IPS-11a (cell line): ENCODE results near the gene MRPL21.
"Not testable (repeated sequence)": the region's sequence is repeated elsewhere in the genome, so short reads cannot be mapped to it uniquely, and the experiment has no call there.

ENCODE experiments used
- H3K4me3 ChIP-seq: one replicate; pipeline ENCODE4 v1.5.1; 2013; ENCODE audit warnings: low read depth, low read length, control low read depth

MRPL21 gene

DNA sequence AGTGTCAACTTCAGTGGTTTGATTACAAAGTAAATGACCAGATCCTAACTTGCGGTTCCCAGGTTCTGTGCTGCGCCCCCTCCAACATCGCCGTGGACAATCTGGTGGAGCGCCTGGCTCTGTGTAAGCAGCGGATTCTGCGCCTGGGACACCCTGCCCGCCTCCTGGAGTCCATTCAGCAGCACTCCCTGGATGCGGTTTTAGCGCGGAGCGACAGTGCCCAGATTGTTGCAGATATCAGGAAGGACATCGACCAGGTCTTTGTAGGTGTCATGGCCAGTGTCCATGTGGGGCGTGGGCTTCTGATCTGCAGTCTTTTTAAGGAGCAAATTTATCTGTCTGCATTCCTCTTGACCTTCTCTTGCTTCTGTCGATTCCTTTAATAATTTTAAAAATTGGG lies 11.1 kb upstream of the MRPL21 start:
- no peak overlapping the region for H3K4me3 ChIP-seq

DNA sequence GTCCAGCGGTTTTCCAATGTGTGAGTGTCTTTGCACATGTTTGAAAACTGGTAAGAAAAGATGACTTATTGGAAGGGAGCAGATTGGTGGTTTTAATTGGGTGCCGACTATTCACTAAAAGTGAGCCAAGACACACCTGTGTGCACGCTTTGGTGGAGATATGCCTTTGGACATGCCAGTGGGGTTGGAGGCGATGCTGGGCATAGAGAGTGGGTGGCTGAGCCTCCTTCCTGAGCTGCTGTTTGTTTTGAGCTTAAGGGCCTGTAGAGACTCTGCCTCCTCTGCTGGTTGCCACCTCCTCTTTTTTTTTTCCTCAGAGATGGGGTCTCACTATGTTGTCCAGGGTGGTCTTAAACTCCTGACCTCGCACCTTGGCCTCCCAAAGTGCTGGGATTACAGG lies 9.6 kb upstream of the MRPL21 start:
- no peak overlapping the region for H3K4me3 ChIP-seq

GRCh38 chr11:68912254-68912653 lies 8.6 kb upstream of the MRPL21 start:
- no peak overlapping the region for H3K4me3 ChIP-seq

GRCh38 chr11:68911731-68912130 lies 8.1 kb upstream of the MRPL21 start:
- H3K4me3 ChIP-seq = no peak overlapping the region

GRCh38 chr11:68910965-68911364 lies 7.3 kb upstream of the MRPL21 start:
- no peak overlapping the region for H3K4me3 ChIP-seq

DNA sequence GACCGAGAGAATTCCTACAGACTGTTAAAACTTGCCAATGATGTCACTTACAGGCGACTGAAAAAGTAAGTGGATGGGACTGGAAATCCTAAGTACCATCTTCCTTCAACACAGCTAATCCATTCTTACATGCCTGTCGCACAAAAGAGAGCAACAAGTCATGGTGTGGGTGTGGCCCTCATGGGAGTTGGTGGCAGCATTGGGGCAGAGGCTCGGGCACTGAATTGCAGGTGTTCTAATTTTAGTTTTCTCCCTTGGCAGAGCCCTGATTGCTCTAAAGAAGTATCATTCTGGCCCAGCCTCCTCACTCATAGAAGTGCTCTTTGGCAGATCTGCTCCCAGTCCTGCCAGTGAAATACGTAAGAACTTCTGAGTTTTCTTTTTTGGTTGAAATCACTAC lies 4.6 kb upstream of the MRPL21 start:
- no peak overlapping the region for H3K4me3 ChIP-seq

DNA sequence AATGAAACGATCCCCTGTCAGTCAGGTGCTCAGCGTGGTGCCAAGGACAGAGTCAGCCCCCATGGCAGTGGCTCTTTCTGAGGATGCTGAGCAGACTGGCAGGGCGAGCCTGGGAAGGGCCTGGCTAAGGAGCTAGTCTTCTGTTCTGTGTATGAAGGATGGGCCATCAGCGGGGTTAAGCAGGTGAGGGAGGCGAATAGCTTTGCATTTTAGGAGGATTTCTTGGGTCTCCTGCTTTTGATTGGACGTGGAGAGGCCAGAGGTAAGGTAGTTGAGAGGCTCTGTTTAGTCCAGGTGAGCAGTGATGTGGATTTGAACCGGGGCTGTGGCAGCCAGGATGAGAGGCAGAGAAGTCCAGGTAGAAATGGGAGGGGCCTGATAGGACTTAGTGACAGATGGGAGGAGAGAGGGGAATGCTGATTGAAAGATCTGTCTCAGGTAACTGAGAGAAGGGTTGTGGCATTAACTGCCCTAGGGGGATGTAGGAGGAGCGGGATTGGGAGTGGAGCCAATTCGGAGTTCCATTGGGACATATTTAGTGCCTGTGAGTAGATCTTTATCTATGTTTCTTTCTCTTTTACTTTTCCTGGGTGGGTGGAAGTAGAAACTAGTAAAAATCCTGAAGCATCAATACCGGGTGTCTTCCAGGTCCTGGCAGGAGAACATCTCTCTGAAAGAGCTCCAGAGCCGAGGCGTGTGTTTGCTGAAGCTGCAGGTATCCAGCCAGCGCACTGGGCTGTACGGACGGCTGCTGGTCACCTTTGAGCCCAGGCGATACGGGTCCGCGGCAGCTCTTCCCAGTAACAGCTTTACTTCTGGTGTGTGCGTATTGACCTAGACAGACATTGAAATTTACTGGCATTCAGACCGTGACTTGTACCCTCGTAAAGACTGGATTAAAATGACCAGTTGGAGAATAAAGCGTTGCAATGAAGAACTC lies 2.1 kb upstream of the MRPL21 start:
- no peak overlapping the region for H3K4me3 ChIP-seq

- H3K4me3 ChIP-seq = peak overlapping the region; percentile 80
These were observed 716 bp upstream of the MRPL21 start for GRCh38 chr11:68904248-68904847.

DNA sequence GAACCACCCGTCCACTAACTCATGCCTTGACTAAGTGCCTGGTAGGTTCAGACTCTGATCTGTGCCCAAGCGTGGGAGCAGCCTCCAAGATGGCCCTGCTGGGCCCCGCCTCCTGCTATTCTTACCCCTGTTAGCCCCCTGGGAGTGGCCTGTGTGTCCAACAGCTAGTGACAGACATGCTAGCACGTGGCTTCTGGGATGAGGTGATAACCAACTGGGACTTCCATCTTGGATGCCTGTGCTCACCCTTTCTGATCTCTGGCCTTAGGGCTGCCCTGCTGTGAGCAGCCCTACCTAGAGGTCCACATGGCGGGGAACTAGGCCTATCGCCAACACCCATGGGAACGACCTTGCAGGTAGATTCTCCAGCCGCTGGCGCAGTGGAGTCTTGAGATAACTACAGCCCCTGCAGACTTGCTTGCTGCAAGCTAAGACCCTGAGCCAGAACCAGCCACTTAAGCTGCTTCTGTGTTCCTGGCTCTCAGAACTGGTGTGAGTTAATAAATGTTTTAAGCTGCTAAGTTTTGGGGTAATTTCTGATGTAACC lies 2.7 kb downstream of the MRPL21 start:
- H3K4me3 ChIP-seq = no peak overlapping the region

DNA sequence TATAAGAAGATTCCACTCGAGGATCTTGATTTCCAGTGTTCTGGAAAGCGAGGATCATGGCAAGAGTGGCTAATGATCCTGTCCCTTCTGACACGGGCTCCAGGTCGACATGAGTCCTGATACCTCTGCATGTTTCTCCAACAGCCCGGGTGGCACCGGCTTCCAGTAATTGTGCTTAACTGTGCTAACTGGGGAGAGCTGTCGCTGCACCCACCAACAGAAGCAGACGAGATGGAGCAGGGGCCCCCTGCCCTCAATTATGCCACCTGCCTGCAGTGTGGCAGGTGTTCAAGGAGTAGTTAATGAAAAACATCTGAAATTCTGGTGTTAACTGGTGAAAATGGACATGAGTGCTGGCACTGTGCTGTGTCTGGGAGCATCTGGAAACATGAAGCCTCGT lies 6.2 kb downstream of the MRPL21 start:
- H3K4me3 ChIP-seq = no peak overlapping the region

DNA sequence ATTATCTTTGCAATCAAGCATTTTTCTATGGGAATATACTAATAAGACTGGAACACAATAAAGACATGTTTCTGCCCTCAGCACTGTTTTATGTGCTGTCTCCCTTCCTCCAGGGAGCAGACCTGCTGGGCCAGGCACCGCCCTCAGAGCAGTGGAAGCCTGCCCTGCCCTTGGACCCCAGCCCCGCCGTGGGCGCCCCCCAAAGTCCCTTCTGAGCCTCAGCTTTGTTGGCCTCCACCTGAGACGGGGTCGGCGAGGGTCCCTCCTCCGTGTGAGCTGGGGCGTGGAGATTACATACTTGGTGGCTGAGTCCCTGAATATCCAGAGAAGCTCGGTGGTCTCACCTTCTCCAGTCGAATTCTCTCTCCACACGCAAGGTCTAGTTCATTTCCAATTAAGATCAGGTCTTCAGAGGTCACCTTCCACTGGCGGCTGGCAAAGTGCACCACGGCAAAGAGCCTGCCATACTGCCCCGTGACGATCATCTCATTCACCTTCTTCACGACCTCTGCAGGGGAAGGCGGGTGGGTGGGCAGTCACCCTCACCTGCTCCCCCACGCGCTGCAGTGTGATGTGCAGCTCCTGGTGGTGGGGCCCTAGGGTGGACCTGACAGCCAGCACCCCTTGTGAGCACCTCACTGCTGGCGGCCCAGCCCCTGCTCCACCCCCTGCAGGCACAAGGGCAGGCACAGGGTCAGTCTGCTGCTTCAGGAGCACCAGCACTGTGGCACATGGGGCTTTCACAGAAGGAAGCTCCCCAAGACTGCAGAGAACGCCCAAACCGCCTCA lies 7.3 kb downstream of the MRPL21 start:
- H3K4me3 ChIP-seq = no peak overlapping the region

GRCh38 chr11:68893282-68893681 lies 10.3 kb downstream of the MRPL21 start:
- H3K4me3 ChIP-seq = no peak overlapping the region

GRCh38 chr11:68892576-68892975 lies 11.1 kb downstream of the MRPL21 start:
- H3K4me3 ChIP-seq = no peak overlapping the region

- no peak overlapping the region for H3K4me3 ChIP-seq
These were observed 12.2 kb downstream of the MRPL21 start for GRCh38 chr11:68891351-68891948.

GRCh38 chr11:68890490-68891231 lies 13.0 kb downstream of the MRPL21 start:
- no peak overlapping the region for H3K4me3 ChIP-seq

DNA sequence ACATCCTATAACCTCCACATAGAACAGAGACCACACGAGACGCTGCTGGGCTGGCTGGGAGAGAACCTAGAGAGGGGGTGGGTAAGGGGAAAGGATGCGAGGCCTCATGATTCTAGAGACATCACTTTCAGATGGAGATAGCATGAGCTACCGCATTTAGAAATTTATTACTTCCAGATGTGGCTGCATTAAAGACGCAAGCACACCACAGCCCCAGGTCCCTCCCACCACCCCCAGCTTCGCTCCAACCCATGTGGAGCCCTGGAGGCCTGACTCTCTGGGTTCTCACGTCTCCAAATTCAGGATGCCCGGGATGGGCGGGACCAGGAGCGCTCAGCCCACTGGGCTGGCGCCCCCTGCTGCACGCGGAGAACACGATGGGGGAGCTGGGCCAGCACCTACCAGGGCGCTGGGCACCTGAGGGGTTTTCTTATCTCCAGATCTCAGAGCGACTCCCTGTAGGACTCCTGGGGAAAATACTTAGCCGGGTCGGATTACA lies 13.6 kb downstream of the MRPL21 start:
- H3K4me3 ChIP-seq = no peak overlapping the region

- not testable (repeated sequence) for H3K4me3 ChIP-seq
These were observed 18.8 kb downstream of the MRPL21 start for GRCh38 chr11:68884827-68885226.

- no peak overlapping the region for H3K4me3 ChIP-seq
These were observed 21.2 kb downstream of the MRPL21 start for GRCh38 chr11:68882391-68882790.

DNA sequence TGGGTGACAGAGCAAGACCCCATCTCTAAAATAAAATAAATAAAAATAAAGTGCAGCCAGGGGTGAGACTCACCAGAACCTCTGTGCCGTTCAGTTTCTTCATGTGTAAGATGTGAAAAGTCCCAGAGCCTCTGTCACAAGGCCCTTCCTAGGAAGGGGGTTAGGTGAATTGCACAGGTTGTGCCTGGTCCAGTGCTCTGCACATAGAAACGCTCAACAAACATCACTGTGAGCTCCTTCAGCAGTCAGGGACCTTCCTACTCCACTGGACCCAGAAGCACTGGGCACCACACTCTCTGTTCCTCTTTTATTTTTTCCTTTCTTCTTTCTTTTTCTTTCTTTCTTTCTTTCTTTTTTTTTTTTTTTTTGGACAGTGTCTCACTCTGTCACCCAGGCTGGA lies 22.3 kb downstream of the MRPL21 start:
- no peak overlapping the region for H3K4me3 ChIP-seq

DNA sequence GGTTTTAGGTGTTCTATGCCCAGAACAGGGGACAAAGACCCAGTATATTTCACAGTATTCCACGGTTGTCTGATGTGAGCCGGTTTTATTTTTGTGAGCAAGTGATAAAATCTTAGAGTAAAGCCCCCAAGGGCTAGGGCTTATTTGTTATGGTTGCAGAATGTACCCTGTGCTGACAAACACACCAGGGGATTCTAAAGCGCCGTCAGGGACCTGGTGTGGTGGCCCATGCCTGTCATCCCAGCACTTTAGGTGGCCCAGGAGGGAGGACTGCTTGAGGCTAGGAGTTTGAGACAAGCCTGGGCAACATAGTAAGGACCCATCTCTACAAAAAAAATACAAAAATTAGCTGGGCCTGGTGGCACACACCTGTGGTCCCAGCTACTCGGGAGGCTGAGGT lies 22.8 kb downstream of the MRPL21 start:
- H3K4me3 ChIP-seq = no peak overlapping the region
